T-helper 17 cell (primary cell): ENCODE measurements around the gene PAPPA2. TPM values are rescaled to one million over a fixed set of nuclear protein-coding genes. Genes with fewer than 3 reads are reported as not detected.

Experiments
- ATAC-seq: fragments of 150-1000 bp; cut with Tn5 transposase; 2 replicates; pipeline ENCODE4 v1.10.0; 2021; ENCODE audit warnings: mild to moderate bottlenecking, moderate library complexity
- DNase-seq, 3 donors: peaks; one replicate each; pipeline versions ENCODE4 v3.0.0 to v3.0.0-alpha.2; 2020 to 2021
- H3K9me3 ChIP-seq: one replicate; pipeline ENCODE4 v1.7.0; 2013; ENCODE audit warnings: low read length, mild to moderate bottlenecking; ENCODE audit not compliant: control insufficient read depth, poor library complexity, severe bottlenecking
- H3K27ac Mint-ChIP-seq: one replicate; pipeline ENCODE4 v1.8.0; 2022; ENCODE audit warnings: mild to moderate bottlenecking, moderate library complexity, mixed read lengths
- H3K27me3 Mint-ChIP-seq: one replicate; pipeline ENCODE4 v1.8.0; 2022; ENCODE audit warnings: mixed read lengths
- H3K36me3 Mint-ChIP-seq: one replicate; pipeline ENCODE4 v1.8.0; 2022; ENCODE audit warnings: low read depth, mixed read lengths
- H3K4me1 Mint-ChIP-seq: one replicate; pipeline ENCODE4 v1.8.0; 2022; ENCODE audit warnings: mild to moderate bottlenecking, mixed read lengths
- H3K4me3 Mint-ChIP-seq: one replicate; pipeline ENCODE4 v1.8.0; 2022; ENCODE audit warnings: mild to moderate bottlenecking, moderate library complexity, mixed read lengths
- total RNA-seq, 4 donors: library from RNA in 2 of 4; stranded (reverse) in 2 of 4; gene quantifications; one replicate each; pipeline ENCODE4 v1.2.3 and lab custom pipeline; 2022 to 2026

PAPPA2 gene
- total RNA-seq, 2 donors from 2014 or later: 0.17 to 0.73 TPM

GRCh38 chr1:176515310-176515709 is 52.3 kb downstream of the PAPPA2 start:
- Mint-ChIP-seq H3K4me3 (no peak overlapping the region), H3K27ac (no peak overlapping the region)
- no peaks in the 10 kb centered on the region for H3K9me3 ChIP-seq

GRCh38 chr1:176517484-176517883 is 54.5 kb downstream of the PAPPA2 start:
- no peaks in the 10 kb centered on the region for H3K9me3 ChIP-seq
- Mint-ChIP-seq H3K4me1 (no peaks in the 10 kb centered on the region), H3K4me3 (no peak overlapping the region), H3K36me3 (no peaks in the 10 kb centered on the region), H3K27me3 (no peaks in the 10 kb centered on the region), H3K27ac (no peak overlapping the region)
- DNase-seq (no peak), ATAC-seq (no peak)

More at GRCh38 chr1:176515310-176515709, 52.3 kb downstream of the PAPPA2 start:
- DNase-seq (no peak), ATAC-seq (no peak)
- no peaks in the 10 kb centered on the region for H3K36me3 Mint-ChIP-seq
- H3K4me1 Mint-ChIP-seq: no peaks in the 10 kb centered on the region
- H3K27me3 Mint-ChIP-seq: no peaks in the 10 kb centered on the region

- H3K36me3 Mint-ChIP-seq: no peaks in the 10 kb centered on the region
- H3K27ac Mint-ChIP-seq: no peak overlapping the region
- ATAC-seq (no peak), DNase-seq (no peak)
- no peaks in the 10 kb centered on the region for H3K9me3 ChIP-seq
- no peak overlapping the region for H3K4me3 Mint-ChIP-seq
- no peaks in the 10 kb centered on the region for H3K4me1 Mint-ChIP-seq
- H3K27me3 Mint-ChIP-seq: no peaks in the 10 kb centered on the region
These were observed 58.2 kb downstream of the PAPPA2 start for GRCh38 chr1:176521211-176521610.

GRCh38 chr1:176522310-176522845 is 59.4 kb downstream of the PAPPA2 start:
- ATAC-seq (no peak), DNase-seq (no peak)
- Mint-ChIP-seq H3K36me3 (no peaks in the 10 kb centered on the region), H3K4me3 (no peak overlapping the region), H3K27ac (no peak overlapping the region), H3K4me1 (no peaks in the 10 kb centered on the region), H3K27me3 (no peaks in the 10 kb centered on the region)
- no peaks in the 10 kb centered on the region for H3K9me3 ChIP-seq

- DNase-seq: no peak
- no peaks in the 10 kb centered on the region for H3K4me1 Mint-ChIP-seq
- no peak overlapping the region for H3K27ac Mint-ChIP-seq
- H3K9me3 ChIP-seq: no peaks in the 10 kb centered on the region
- no peaks in the 10 kb centered on the region for H3K36me3 Mint-ChIP-seq
- H3K27me3 Mint-ChIP-seq: no peaks in the 10 kb centered on the region
- no peak overlapping the region for H3K4me3 Mint-ChIP-seq
- ATAC-seq: no peak
These were observed 66.6 kb downstream of the PAPPA2 start for GRCh38 chr1:176529395-176530090.

- no peaks in the 10 kb centered on the region for H3K27me3 Mint-ChIP-seq
- no peaks in the 10 kb centered on the region for H3K9me3 ChIP-seq
- no peak overlapping the region for H3K27ac Mint-ChIP-seq
- no peak for ATAC-seq
- H3K4me3 Mint-ChIP-seq: no peak overlapping the region
- H3K4me1 Mint-ChIP-seq: no peaks in the 10 kb centered on the region
- no peak for DNase-seq
- no peaks in the 10 kb centered on the region for H3K36me3 Mint-ChIP-seq
These were observed 68.1 kb downstream of the PAPPA2 start for GRCh38 chr1:176531036-176531435.

GRCh38 chr1:176531921-176532897 is 69.2 kb downstream of the PAPPA2 start:
- no peak overlapping the region for H3K27ac Mint-ChIP-seq
- H3K27me3 Mint-ChIP-seq: no peaks in the 10 kb centered on the region
- H3K4me1 Mint-ChIP-seq: no peaks in the 10 kb centered on the region
- H3K9me3 ChIP-seq: no peaks in the 10 kb centered on the region
- H3K4me3 Mint-ChIP-seq: no peak overlapping the region
- no peaks in the 10 kb centered on the region for H3K36me3 Mint-ChIP-seq
- ATAC-seq (no peak), DNase-seq (no peak)

- no peak overlapping the region for H3K27ac Mint-ChIP-seq
- H3K4me3 Mint-ChIP-seq: no peak overlapping the region
- H3K9me3 ChIP-seq: no peaks in the 10 kb centered on the region
- no peaks in the 10 kb centered on the region for H3K4me1 Mint-ChIP-seq
- ATAC-seq (no peak), DNase-seq (no peak)
- no peaks in the 10 kb centered on the region for H3K27me3 Mint-ChIP-seq
- H3K36me3 Mint-ChIP-seq: no peaks in the 10 kb centered on the region
These were observed 70.0 kb downstream of the PAPPA2 start for GRCh38 chr1:176533020-176533419.

GRCh38 chr1:176536588-176536987 is 73.6 kb downstream of the PAPPA2 start:
- no peak for ATAC-seq
- DNase-seq: no peak
- Mint-ChIP-seq H3K27ac (no peak overlapping the region), H3K4me3 (no peak overlapping the region), H3K27me3 (no peaks in the 10 kb centered on the region), H3K4me1 (no peaks in the 10 kb centered on the region), H3K36me3 (no peaks in the 10 kb centered on the region)
- H3K9me3 ChIP-seq: no peaks in the 10 kb centered on the region

GRCh38 chr1:176539018-176539417 is 76.0 kb downstream of the PAPPA2 start:
- Mint-ChIP-seq H3K27ac (no peak overlapping the region), H3K36me3 (no peaks in the 10 kb centered on the region), H3K27me3 (no peaks in the 10 kb centered on the region), H3K4me1 (no peaks in the 10 kb centered on the region), H3K4me3 (no peak overlapping the region)
- DNase-seq (no peak), ATAC-seq (no peak)
- peaks cover 3% of the 10 kb centered on the region for H3K9me3 ChIP-seq

GRCh38 chr1:176540428-176540827 is 77.5 kb downstream of the PAPPA2 start:
- peaks cover 3% of the 10 kb centered on the region for H3K9me3 ChIP-seq
- no peaks in the 10 kb centered on the region for H3K4me1 Mint-ChIP-seq
- H3K27me3 Mint-ChIP-seq: no peaks in the 10 kb centered on the region
- no peak for DNase-seq
- no peak overlapping the region for H3K4me3 Mint-ChIP-seq
- H3K27ac Mint-ChIP-seq: no peak overlapping the region
- no peak for ATAC-seq
- H3K36me3 Mint-ChIP-seq: no peaks in the 10 kb centered on the region

GRCh38 chr1:176541663-176542062 is 78.7 kb downstream of the PAPPA2 start:
- ATAC-seq (no peak), DNase-seq (no peak)
- H3K27ac Mint-ChIP-seq: no peak overlapping the region
- H3K27me3 Mint-ChIP-seq: no peaks in the 10 kb centered on the region
- peaks cover 3% of the 10 kb centered on the region for H3K9me3 ChIP-seq
- no peak overlapping the region for H3K4me3 Mint-ChIP-seq
- H3K4me1 Mint-ChIP-seq: no peaks in the 10 kb centered on the region
- no peaks in the 10 kb centered on the region for H3K36me3 Mint-ChIP-seq

- DNase-seq (no peak), ATAC-seq (no peak)
- no peaks in the 10 kb centered on the region for H3K4me1 Mint-ChIP-seq
- H3K27me3 Mint-ChIP-seq: no peaks in the 10 kb centered on the region
- no peak overlapping the region for H3K4me3 Mint-ChIP-seq
- no peaks in the 10 kb centered on the region for H3K36me3 Mint-ChIP-seq
- peaks cover 3% of the 10 kb centered on the region for H3K9me3 ChIP-seq
- H3K27ac Mint-ChIP-seq: no peak overlapping the region
These were observed 79.4 kb downstream of the PAPPA2 start for GRCh38 chr1:176542352-176542751.
